OCI-LY3 (cell line): ENCODE data around the gene FARP1.

ENCODE experiments used
- H2AFZ ChIP-seq: fragments of 200-600, 300-600 bp; shearing (Covaris generic); 2 replicates; pipeline ENCODE4 v1.6.0; 2014; ENCODE audit warnings: antibody characterized with exemption, low read depth, low read length
- H3K27ac ChIP-seq: fragments of 200-600, 300-600 bp; sonication (generic); 2 replicates; pipeline ENCODE4 v1.5.1; 2014; ENCODE audit warnings: mild to moderate bottlenecking, low read length, moderate library complexity, mixed read lengths
- H3K27me3 ChIP-seq: fragments of 200-600, 300-600 bp; sonication (generic); 2 replicates; pipeline ENCODE4 v1.6.1; 2014; ENCODE audit warnings: low read depth, low read length, mixed read lengths
- H3K36me3 ChIP-seq: fragments of 200-600, 300-600 bp; sonication (generic); replicated peaks from 2 replicates; pipeline ENCODE3; 2014; ENCODE audit warnings: low read depth, low read length, mixed read lengths
- H3K4me1 ChIP-seq: fragments of 300-600, 200-600 bp; sonication (generic); 2 replicates; pipeline ENCODE4 v1.6.1; 2014; ENCODE audit warnings: low read length, mixed read lengths
- H3K4me2 ChIP-seq: fragments of 200-600, 300-600 bp; sonication (generic); 2 replicates; pipeline ENCODE4 v1.6.1; 2014; ENCODE audit warnings: low read length, mixed read lengths
- H3K4me3 ChIP-seq: fragments of 300-600, 200-600 bp; sonication (generic); 2 replicates; pipeline ENCODE4 v1.5.1; 2014; ENCODE audit warnings: antibody characterized with exemption, mild to moderate bottlenecking, low read length, moderate library complexity
- H3K79me2 ChIP-seq: fragments of 300-600, 200-600 bp; shearing (Covaris generic); 2 replicates; pipeline ENCODE4 v1.6.1; 2014; ENCODE audit warnings: mild to moderate bottlenecking, low read length, mixed read lengths
- H3K9ac ChIP-seq: fragments of 300-600, 200-600 bp; shearing (Covaris generic); 2 replicates; pipeline ENCODE4 v1.6.0; 2014; ENCODE audit warnings: mild to moderate bottlenecking, low read length, moderate library complexity
- H3K9me3 ChIP-seq: fragments of 200-600, 300-600 bp; shearing (Covaris generic); 2 replicates; pipeline ENCODE4 v1.6.1; 2014; ENCODE audit warnings: low read length, mixed read lengths; ENCODE audit not compliant: insufficient read depth
- H4K20me1 ChIP-seq: fragments of 200-600, 300-600 bp; sonication (generic); 2 replicates; pipeline ENCODE4 v1.6.1; 2016; ENCODE audit warnings: low read length, mixed read lengths; ENCODE audit not compliant: insufficient read depth
- EZH2phosphoT487 ChIP-seq: fragments of 200-600 bp; shearing (Covaris generic); IDR thresholded peaks from 2 replicates; pipeline ENCODE4 v1.6.1; 2018; ENCODE audit warnings: antibody characterized with exemption, mixed run types, low read depth
- TF ChIP-seq, protein P1 (sequence below): fragments of 200-600, 300-600 bp; sonication (generic); IDR thresholded peaks from 2 replicates; pipeline ENCODE4 v1.5.1; 2014; ENCODE audit warnings: antibody characterized with exemption, low read length, low read depth

Gene FARP1

DNA sequence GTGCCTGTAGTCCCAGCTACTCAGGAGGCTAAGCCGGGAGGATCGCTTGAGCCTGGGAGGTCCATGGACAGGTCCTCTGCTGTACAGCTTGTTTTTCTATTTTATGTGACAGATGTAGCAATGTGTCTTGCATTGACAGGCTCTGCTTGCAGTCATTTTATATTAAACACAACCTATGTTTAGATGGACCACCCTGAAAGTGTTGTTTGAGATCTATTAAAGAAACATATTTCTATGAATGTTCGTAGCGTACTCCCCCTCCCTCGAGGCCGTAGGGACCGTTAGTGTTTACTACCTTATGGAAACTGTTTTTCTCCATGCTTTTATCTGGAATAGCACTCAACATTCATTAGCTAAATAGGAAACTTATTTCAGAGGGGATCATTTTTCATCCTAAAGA lies 99.1 kb downstream of the FARP1 start:
- TF ChIP-seq, protein P1, sequence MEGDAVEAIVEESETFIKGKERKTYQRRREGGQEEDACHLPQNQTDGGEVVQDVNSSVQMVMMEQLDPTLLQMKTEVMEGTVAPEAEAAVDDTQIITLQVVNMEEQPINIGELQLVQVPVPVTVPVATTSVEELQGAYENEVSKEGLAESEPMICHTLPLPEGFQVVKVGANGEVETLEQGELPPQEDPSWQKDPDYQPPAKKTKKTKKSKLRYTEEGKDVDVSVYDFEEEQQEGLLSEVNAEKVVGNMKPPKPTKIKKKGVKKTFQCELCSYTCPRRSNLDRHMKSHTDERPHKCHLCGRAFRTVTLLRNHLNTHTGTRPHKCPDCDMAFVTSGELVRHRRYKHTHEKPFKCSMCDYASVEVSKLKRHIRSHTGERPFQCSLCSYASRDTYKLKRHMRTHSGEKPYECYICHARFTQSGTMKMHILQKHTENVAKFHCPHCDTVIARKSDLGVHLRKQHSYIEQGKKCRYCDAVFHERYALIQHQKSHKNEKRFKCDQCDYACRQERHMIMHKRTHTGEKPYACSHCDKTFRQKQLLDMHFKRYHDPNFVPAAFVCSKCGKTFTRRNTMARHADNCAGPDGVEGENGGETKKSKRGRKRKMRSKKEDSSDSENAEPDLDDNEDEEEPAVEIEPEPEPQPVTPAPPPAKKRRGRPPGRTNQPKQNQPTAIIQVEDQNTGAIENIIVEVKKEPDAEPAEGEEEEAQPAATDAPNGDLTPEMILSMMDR = no peak
- TF ChIP-seq EZH2phosphoT487 = no peak
- Histone ChIP-seq H3K9ac (no peak overlapping the region), H3K9me3 (no peaks in the 10 kb centered on the region), H2AFZ (no peak overlapping the region), H3K36me3 (no peaks in the 10 kb centered on the region), H4K20me1 (no peaks in the 10 kb centered on the region), H3K4me1 (no peaks in the 10 kb centered on the region), H3K79me2 (no peaks in the 10 kb centered on the region), H3K27me3 (peaks cover 9% of the 10 kb centered on the region), H3K27ac (no peak overlapping the region), H3K4me3 (no peak overlapping the region), H3K4me2 (no peak overlapping the region)

DNA sequence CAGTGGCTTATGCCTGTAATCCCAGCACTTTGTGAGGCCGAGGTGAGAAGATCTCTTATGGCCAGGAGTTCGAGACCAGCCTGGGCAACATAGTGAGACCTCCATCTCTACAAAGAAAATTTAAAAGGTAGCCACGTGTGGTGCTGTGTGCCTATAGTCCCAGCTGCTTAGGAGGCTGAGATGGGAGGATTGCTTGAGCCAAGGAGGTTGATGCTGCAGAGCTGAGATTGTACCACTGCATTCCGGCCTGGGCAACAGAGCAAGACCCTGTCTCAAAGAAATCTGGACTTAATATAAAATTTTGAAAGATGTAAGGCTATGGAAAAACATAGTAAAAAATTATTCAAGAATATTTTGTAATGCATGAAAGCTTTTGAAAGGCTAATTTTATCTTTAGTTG lies 99.5 kb downstream of the FARP1 start:
- Histone ChIP-seq H3K4me1 (no peaks in the 10 kb centered on the region), H3K79me2 (no peaks in the 10 kb centered on the region), H3K27ac (no peak overlapping the region), H3K36me3 (no peaks in the 10 kb centered on the region), H4K20me1 (no peaks in the 10 kb centered on the region), H3K9me3 (no peaks in the 10 kb centered on the region), H2AFZ (no peak overlapping the region), H3K4me3 (no peak overlapping the region), H3K27me3 (peaks cover 9% of the 10 kb centered on the region), H3K9ac (no peak overlapping the region), H3K4me2 (no peak overlapping the region)
- no peak for TF ChIP-seq EZH2phosphoT487
- TF ChIP-seq, protein P1 = no peak

GRCh38 chr13:98243929-98244272 lies 101.0 kb downstream of the FARP1 start:
- Histone ChIP-seq H3K27ac (no peak overlapping the region), H3K79me2 (no peaks in the 10 kb centered on the region), H2AFZ (no peak overlapping the region), H3K4me3 (no peak overlapping the region), H3K9ac (no peak overlapping the region), H4K20me1 (no peaks in the 10 kb centered on the region), H3K36me3 (no peaks in the 10 kb centered on the region), H3K9me3 (no peaks in the 10 kb centered on the region), H3K4me1 (no peaks in the 10 kb centered on the region), H3K27me3 (peaks cover 9% of the 10 kb centered on the region), H3K4me2 (no peak overlapping the region)
- TF ChIP-seq, protein P1 = no peak
- TF ChIP-seq EZH2phosphoT487 = no peak

DNA sequence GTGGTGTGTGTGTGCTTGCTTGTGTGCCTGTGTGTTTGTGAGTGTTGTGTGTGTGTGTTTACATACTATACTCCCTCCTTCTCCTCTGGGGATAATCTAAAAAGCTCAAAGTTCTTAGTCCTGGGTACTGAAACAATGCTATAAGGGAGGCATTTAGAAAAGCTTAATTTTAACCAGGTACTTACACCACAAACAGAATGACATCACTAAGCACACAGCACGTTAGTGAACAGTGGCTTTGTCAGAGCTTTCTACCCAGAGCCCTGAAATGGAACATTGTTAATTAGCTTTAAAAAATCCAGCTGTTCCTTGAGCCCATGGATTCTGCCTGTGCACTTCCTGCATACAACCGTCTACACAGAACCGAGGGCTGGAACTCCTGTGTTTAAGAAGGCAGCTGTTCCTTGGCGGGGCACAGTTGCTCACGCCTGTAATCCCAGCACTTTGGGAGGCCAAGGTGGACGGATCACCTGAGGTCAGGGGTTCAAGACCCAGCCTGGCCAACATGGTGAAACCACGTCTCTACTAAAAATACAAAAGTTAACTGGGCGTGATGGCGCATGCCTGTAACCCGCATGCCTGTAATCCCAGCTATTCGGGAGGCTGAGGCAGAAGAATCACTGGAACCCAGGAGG lies 103.8 kb downstream of the FARP1 start:
- Histone ChIP-seq H3K4me3 (no peak overlapping the region), H3K36me3 (no peaks in the 10 kb centered on the region), H3K27me3 (peaks cover 9% of the 10 kb centered on the region), H3K27ac (no peak overlapping the region), H2AFZ (no peak overlapping the region), H3K79me2 (no peaks in the 10 kb centered on the region), H4K20me1 (no peaks in the 10 kb centered on the region), H3K4me2 (no peak overlapping the region), H3K9me3 (no peaks in the 10 kb centered on the region), H3K4me1 (no peaks in the 10 kb centered on the region), H3K9ac (no peak overlapping the region)
- no peak for TF ChIP-seq EZH2phosphoT487
- TF ChIP-seq, protein P1 = no peak
